HG03280 (cell line): Measurements from ENCODE around the gene SSTR5.
"Not testable (repeated sequence)": the region's sequence is repeated elsewhere in the genome, so short reads cannot be mapped to it uniquely, and the experiment has no call there.

Experiments
- ATAC-seq: cut with Tn5 transposase; IDR thresholded peaks from one replicate; pipeline ENCODE4 v1.9.1; 2021; ENCODE audit warnings: mild to moderate bottlenecking, moderate library complexity; ENCODE audit not compliant: unreplicated experiment

Gene SSTR5

DNA sequence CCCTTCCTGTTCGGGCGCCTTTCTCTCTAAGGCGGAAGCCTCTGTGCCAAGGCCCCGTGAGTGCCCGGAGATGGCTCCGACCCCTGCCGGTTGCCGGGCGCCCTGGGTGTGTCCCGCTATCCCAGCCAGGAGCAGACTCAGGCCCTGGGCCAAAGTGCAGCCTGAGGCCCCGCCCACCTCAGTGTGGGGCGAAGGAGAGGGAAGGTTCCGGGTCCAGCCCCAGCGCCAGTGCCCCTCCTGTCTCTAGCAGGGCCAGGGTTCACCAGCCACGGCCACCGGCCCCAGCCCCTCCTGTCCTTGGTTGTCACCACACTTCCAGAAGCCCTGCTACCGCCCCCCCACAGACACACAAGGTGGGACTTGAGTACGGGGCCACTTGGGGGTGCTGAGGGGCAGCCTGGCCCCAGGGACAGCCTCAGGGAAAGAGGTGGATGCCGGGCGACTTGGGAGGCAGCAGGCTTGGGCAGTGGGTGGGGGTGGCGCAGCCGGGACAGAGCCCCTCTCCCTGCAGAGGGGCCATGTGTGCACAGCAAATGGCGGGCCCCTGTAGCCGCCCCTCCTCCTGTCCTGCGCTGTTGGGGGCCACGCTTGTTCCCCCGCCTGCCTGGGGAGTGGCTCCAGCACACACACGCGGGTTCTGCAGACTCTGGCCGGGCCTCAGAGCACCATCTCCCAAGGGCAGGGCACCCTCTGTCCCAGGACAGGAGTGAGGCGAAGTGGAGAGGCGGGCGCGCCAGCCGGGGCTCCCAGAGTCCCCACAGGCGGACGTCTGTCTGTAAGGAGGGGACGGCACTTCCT, 17.5 kb downstream of the SSTR5 start:
- ATAC-seq, result no peak

GRCh38 chr16:1090620-1091587, 18.4 kb downstream of the SSTR5 start:
- ATAC-seq, result no peak

- ATAC-seq, result no peak
Observed at GRCh38 chr16:1091992-1092552, 19.5 kb downstream of the SSTR5 start.

DNA sequence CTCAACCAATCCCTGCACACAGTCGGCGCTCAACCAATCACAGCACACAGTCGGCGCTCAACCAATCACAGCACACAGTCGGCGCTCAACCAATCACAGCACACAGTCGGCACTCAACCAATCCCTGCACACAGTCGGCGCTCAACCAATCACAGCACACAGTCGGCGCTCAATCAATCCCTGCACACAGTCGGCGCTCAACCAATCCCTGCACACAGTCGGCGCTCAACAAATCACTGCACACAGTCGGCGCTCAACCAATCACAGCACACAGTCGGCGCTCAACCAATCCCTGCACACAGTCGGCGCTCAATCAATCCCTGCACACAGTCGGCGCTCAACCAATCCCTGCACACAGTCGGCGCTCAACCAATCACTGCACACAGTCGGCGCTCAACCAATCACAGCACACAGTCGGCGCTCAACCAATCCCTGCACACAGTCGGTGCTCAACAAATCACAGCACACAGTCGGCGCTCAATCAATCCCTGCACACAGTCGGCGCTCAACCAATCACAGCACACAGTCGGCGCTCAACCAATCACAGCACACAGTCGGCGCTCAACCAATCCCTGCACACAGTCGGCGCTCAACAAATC, 20.2 kb downstream of the SSTR5 start:
- not testable (repeated sequence) for ATAC-seq

DNA sequence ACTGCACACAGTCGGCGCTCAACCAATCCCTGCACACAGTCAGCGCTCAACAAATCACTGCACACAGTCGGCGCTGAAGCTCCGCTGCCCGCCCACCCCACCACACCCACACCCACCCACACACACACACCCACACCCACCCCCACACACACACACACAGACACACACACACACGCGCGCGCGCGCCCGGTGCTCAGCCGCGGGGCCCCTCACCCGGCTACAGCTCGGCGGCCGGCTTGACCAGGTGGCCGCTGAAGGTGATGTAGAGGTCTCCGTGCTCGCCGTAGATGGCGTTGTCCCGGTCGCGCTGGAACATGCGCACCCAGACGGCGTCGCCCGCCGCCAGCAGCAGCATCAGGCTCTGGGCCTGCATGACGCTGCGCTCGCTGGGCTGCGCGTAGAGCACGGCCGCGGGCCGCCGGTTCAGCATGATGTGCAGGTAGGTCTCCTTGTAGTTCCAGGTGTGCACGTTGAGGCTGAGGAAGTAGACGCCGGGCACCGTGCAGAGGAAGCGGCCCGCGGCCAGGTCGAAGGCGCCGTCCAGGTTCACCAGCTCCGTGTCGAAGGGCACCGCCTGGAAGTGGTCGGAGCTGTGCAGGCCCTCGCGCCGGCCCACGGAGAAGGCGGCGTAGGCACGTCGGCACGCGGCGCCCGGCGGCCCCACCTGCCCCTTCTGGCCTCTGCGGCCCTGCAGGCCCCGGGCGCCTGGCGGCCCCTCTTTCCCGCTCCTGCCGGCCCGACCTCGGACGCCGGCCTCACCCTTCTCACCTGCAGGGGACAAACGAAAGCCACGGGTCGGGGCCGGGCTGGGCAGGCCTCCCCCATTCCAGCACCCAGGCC, 21.0 kb downstream of the SSTR5 start:
- no peak for ATAC-seq

GRCh38 chr16:1094124-1094479, 21.6 kb downstream of the SSTR5 start:
- ATAC-seq, result no peak

DNA sequence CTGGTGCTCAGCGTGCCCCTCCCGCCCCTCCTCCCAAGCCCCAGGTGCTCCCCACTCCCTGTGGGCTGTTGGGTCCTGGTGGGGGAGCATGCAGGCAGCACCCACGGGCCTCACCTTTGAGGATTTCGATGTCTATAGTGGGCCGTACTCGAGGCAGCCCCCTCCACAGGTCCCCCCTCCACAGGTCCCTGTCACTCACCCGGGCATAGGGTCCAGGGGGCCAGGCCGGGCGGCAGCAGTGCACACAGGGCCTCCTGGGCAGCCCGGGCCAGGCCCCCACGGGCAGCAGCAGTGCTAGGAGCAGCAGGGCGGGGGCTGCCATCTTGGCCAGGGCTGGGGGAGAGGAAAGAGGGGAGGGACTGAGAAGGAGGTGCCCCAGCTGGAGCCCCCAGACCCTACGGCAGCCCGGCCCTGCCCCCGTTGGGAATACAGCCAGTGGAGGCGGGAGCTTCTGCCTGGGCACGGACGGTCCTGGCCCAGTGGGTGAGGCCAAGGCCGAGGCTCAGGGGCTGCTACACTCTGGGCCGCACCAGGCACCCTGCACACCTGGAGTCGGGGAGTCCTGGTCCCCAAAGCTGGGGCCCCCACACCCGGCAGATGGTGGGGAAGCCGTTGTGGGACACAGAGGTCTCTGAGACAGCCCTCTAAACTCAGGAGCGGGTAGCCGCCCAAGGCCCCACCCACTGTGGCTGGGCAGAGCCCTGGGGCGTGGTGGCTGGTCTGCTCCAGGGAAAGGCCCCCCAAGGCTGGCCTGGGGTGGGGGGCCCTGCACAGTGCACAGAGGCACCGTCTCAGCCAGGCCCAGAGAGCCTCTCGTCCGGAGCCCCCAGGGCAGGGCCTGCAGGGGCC, 22.3 kb downstream of the SSTR5 start:
- ATAC-seq, result no peak

GRCh38 chr16:1095450-1096168, 23.1 kb downstream of the SSTR5 start:
- no peak for ATAC-seq

DNA sequence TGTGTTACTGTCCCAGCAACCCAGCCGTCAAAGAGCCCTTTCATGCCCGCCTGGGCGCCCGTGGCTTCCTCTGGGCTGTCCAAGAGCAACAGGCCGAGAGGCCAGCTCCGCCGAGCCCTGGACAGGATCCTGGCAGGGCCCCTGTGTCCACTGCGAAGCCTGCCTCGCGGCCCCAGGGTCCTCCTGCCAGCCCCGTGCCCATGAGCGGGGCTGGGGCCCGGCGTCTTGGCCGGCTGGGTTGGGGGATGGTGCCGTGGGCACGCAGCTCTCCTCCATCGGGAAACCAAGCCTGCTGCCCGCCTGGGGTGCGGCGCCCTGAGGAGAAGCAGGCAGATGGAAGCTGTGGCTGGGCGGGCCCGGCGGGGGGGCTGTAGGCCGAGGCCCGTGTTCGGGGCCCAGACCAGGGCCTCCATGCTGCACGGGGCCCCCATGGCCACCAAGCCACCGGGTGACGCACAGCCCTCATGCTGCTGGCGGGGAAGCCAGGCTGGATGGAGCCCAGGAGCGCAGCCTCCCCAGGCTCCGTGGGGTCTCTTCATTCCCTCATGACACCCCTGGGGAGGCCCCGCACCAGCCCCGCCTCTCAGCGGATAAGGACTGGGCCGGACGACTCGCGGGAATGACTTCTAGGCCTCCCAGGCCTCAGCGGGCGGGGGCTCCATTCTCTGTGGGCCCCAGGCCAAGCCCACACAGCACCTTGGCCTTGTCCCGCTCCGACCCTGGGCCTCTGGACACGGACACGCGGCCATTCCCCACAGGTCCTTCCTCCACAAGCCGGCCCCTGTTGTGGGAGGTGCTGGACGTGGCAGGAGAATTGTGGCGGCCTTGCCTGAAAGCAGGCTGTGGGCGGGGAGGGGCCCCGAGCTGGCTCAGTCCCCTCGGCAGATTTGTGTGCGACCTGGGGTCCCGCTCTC, 23.9 kb downstream of the SSTR5 start, which contains the start of gene C1QTNF8:
Gene C1QTNF8, minus strand, starts transcription at position 76 of the 914 bp plus-strand sequence. CDS start 1,322 bp downstream, outside the sequence.
- ATAC-seq, result no peak

DNA sequence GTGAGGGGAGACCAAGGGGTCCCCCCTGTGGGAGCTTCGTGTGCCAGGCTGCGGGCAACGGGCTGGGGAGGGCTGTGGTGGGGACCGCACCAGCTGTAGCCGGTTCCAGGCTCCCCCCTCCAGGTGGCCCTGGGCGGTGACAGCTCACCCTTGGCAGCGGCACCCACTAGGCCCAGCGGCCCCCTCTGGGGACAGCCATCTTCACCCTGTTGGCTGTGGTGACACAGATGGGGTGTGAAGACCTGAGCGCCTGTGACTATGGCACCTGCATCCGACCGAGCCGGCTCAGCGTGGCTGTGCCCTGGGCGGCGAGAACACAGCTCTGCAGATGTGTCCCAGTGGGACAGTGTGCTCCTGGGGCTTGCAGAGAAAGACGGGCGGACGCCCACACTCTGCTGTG, 24.6 kb downstream of the SSTR5 start:
- no peak for ATAC-seq

GRCh38 chr16:1097800-1098199, 25.3 kb downstream of the SSTR5 start:
- no peak for ATAC-seq

- no peak for ATAC-seq
Observed at GRCh38 chr16:1098266-1098991, 25.9 kb downstream of the SSTR5 start.

DNA sequence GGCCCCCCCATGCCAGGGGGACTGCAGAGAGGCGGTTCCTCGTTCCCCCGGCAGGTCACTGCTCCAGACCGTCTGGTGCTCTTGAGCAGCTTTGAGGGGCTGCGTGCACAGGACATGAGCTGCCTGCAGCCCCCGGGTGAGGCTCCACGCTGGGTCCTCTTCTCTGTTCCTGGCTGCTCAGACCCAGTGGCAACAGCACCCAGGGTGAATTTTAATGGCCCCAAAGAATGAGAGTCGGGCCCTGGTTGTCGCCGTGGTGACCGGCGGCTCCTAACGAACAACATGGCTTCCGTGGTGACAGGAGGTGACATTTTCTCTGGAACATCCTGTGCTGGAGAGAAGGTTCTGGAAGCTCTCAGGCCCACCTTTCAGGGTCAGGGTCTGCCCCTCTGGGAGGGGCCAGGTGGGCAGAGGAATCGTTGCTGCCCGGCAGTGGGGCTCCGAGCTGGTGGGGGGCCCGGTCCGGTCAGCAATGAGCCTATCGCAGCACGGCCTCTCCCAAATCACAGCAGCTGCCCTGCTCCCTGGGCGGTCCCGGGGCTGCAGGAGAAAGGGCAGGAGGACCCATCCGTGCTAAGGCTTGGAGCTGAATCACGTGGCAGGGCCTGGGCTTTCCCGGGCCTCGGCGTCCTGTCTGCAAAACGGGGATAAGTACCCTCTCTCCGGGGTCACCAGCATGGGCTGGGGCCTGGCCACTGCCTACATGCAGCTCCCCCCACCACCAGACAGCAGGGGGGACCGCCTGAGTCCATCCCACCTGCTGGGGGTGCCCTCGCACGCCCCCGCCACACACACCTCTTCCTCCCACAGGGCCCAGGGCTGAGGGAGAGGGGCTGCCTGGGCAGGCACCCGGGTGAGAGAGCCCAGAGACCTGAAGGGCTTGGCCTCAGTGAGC, 26.9 kb downstream of the SSTR5 start:
- no peak for ATAC-seq

GRCh38 chr16:1100084-1100800, 27.7 kb downstream of the SSTR5 start:
- no peak for ATAC-seq

DNA sequence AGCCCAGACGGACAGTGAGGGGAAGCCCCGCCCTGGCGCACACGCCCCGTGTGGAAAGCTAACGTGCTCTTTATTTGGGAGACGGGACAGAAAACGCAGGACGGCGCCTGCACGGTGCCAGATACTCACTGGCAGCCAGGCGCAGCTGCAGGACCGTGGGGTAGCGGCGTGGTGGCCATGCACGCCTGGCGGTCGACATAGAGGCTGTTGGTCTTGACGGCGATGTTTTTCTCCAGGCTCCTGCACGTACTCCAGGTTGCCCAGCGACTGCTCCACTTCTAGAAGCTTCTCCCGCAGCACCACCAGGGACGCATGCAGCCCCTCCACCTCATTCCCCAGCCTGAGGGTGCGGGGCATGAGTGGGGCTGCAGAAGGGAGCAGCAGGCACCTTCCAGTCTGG, 28.6 kb downstream of the SSTR5 start:
- ATAC-seq, result no peak
